Stimulated activated CD4-positive, alpha-beta T cell treated with anti-CD3 and anti-CD28 coated beads, Interleukin-12 subunit alpha, Interleukin-12 subunit beta, amount 100 ng/mL, for 48 hours (primary cell): ENCODE results near the gene DENND1A.

Experiments
- DNase-seq, 3 donors: peaks; one replicate each; pipeline ENCODE4 v3.0.0-alpha.2; 2020; ENCODE audit warnings: low read depth in 2 of 3, low spot score in 1 of 3

Gene DENND1A

GRCh38 chr9:123382653-123383511, 547.0 kb downstream of the DENND1A start:
- no peak for DNase-seq

- DNase-seq, result no peak
Observed at GRCh38 chr9:123380852-123381705, 548.8 kb downstream of the DENND1A start.

GRCh38 chr9:123378956-123379660, 550.8 kb downstream of the DENND1A start:
- DNase-seq, result no peak

GRCh38 chr9:123378025-123378424, 551.9 kb downstream of the DENND1A start:
- DNase-seq, result no peak

GRCh38 chr9:123377211-123377971, 552.5 kb downstream of the DENND1A start:
- DNase-seq, result no peak

GRCh38 chr9:123376218-123377071, 553.5 kb downstream of the DENND1A start:
- no peak for DNase-seq

- DNase-seq, result no peak
Observed at GRCh38 chr9:123375469-123376132, 554.3 kb downstream of the DENND1A start.

GRCh38 chr9:123373946-123374345, 556.0 kb downstream of the DENND1A start:
- DNase-seq, result no peak

GRCh38 chr9:123373447-123373923, 556.4 kb downstream of the DENND1A start:
- no peak for DNase-seq

GRCh38 chr9:123372766-123373446, 557.0 kb downstream of the DENND1A start:
- no peak for DNase-seq

GRCh38 chr9:123371805-123372590, 557.9 kb downstream of the DENND1A start:
- no peak for DNase-seq

- DNase-seq, result no peak
Observed at GRCh38 chr9:123371228-123371584, 558.7 kb downstream of the DENND1A start.

GRCh38 chr9:123370526-123371227, 559.2 kb downstream of the DENND1A start:
- no peak for DNase-seq

GRCh38 chr9:123370108-123370507, 559.8 kb downstream of the DENND1A start:
- no peak for DNase-seq

GRCh38 chr9:123369296-123369695, 560.6 kb downstream of the DENND1A start:
- no peak for DNase-seq

- DNase-seq, result no peak
Observed at GRCh38 chr9:123368536-123369153, 561.3 kb downstream of the DENND1A start.

- no peak for DNase-seq
Observed at GRCh38 chr9:123368023-123368422, 561.9 kb downstream of the DENND1A start.
